Left cardiac atrium (tissue), 4 donors: ENCODE measurements around the gene GUCY1A2. TPM values are rescaled to one million over a fixed set of nuclear protein-coding genes. Genes with fewer than 3 reads are reported as not detected.

Experiments used
- ATAC-seq, 2 donors: fragments of 200-7000 bp; cut with Tn5 transposase; one replicate each; pipeline ENCODE4 v1.9.1; 2020; ENCODE audit warnings: mild to moderate bottlenecking in 2 of 2, moderate library complexity in 2 of 2
- DNase-seq: peaks from one replicate; pipeline ENCODE4 v3.0.0-alpha.2; 2020
- intact Hi-C, 2 donors: fragments of 100-400 bp; cut with DNase I; formaldehyde crosslinking; loops; one replicate each; pipeline versions ENCODE4 v1.14.1 to v1.15.1; 2022 to 2023
- total RNA-seq, 2 donors: library from RNA; stranded (reverse); fragmentation: NEBNext Ultra II Directional; extraction: Animal tissue kit (Norgen Biotek cat#: 25700); gene quantifications; one replicate each; pipeline ENCODE4 v1.2.1, GENCODE V29; 2021
- donor health status: DM: no; HTN: yes; CAD: no.
- donor health status: DM: no; HTN: yes; CAD: no; lungs with severe emphysema.
- donor health status: DM: yes; HTN: yes; CAD: no.
- donor health status: Dilated cardiomyopathy.

The GUCY1A2 gene
- total RNA-seq, 2 donors from 2014 or later, result 7.1 to 7.9 TPM

GRCh38 chr11:106706355-106706754 is 311.9 kb downstream of the GUCY1A2 start:
- ATAC-seq, result no peak
- no peak for DNase-seq
- intact Hi-C loops, result no loop called here

GRCh38 chr11:106702805-106703204 is 315.5 kb downstream of the GUCY1A2 start:
- intact Hi-C loops, result no loop called here
- DNase-seq (no peak), ATAC-seq (no peak)

- ATAC-seq, result no peak
- no peak for DNase-seq
- intact Hi-C loops, result no loop called here
Measured at GRCh38 chr11:106697058-106697457, 321.2 kb downstream of the GUCY1A2 start.

- intact Hi-C loops, result no loop called here
- ATAC-seq (no peak), DNase-seq (no peak)
Measured at GRCh38 chr11:106695506-106695905, 322.8 kb downstream of the GUCY1A2 start.

GRCh38 chr11:106694501-106694900 is 323.8 kb downstream of the GUCY1A2 start:
- ATAC-seq, result no peak
- intact Hi-C loops, result no loop called here
- DNase-seq, result no peak

GRCh38 chr11:106691807-106692365 is 326.4 kb downstream of the GUCY1A2 start:
- intact Hi-C loops, result no loop called here
- no peak for ATAC-seq
- DNase-seq, result no peak

- ATAC-seq (no peak), DNase-seq (no peak)
- intact Hi-C loops, result no loop called here
Measured at GRCh38 chr11:106690923-106691322, 327.4 kb downstream of the GUCY1A2 start.

- ATAC-seq, result no peak
- intact Hi-C loops, result no loop called here
- no peak for DNase-seq
Measured at GRCh38 chr11:106684944-106685343, 333.3 kb downstream of the GUCY1A2 start.

- DNase-seq (no peak), ATAC-seq (no peak)
- intact Hi-C loops, result no loop called here
Measured at GRCh38 chr11:106683435-106683834, 334.8 kb downstream of the GUCY1A2 start.

GRCh38 chr11:106681435-106681834 is 336.8 kb downstream of the GUCY1A2 start:
- no peak for ATAC-seq
- DNase-seq, result no peak
- intact Hi-C loops, result no loop called here

- intact Hi-C loops, result no loop called here
- no peak for ATAC-seq
Measured at GRCh38 chr11:106679581-106679980, 338.7 kb downstream of the GUCY1A2 start.

GRCh38 chr11:106679181-106679580 is 339.1 kb downstream of the GUCY1A2 start:
- ATAC-seq, result no peak
- no peak for DNase-seq
- intact Hi-C loops, result no loop called here

More at GRCh38 chr11:106679581-106679980, 338.7 kb downstream of the GUCY1A2 start:
- no peak for DNase-seq

GRCh38 chr11:106670069-106670468 is 348.2 kb downstream of the GUCY1A2 start:
- DNase-seq, result no peak

GRCh38 chr11:106668147-106668546 is 350.1 kb downstream of the GUCY1A2 start:
- intact Hi-C loops, result no loop called here
- DNase-seq (no peak), ATAC-seq (no peak)

More at GRCh38 chr11:106670069-106670468, 348.2 kb downstream of the GUCY1A2 start:
- ATAC-seq, result no peak
- intact Hi-C loops, result no loop called here

GRCh38 chr11:106656646-106657045 is 361.6 kb downstream of the GUCY1A2 start:
- intact Hi-C loops, result no loop called here
- no peak for DNase-seq
- ATAC-seq, result no peak

- ATAC-seq (no peak), DNase-seq (no peak)
- intact Hi-C loops, result no loop called here
Measured at GRCh38 chr11:106644824-106645223, 373.5 kb downstream of the GUCY1A2 start.

- ATAC-seq (no peak), DNase-seq (no peak)
- intact Hi-C loops, result no loop called here
Measured at GRCh38 chr11:106642331-106642730, 375.9 kb downstream of the GUCY1A2 start.

- no peak for ATAC-seq
- intact Hi-C loops, result no loop called here
- no peak for DNase-seq
Measured at GRCh38 chr11:106632283-106632682, 386.0 kb downstream of the GUCY1A2 start.

- intact Hi-C loops, result no loop called here
- no peak for ATAC-seq
- DNase-seq, result no peak
Measured at GRCh38 chr11:106627694-106628093, 390.6 kb downstream of the GUCY1A2 start.

- ATAC-seq, result no peak
- no peak for DNase-seq
- intact Hi-C loops, result no loop called here
Measured at GRCh38 chr11:106625566-106625965, 392.7 kb downstream of the GUCY1A2 start.

- DNase-seq (no peak), ATAC-seq (no peak)
- intact Hi-C loops, result no loop called here
Measured at GRCh38 chr11:106624377-106624776, 393.9 kb downstream of the GUCY1A2 start.
